HL-60 (cell line): ENCODE data around the gene ETV3.

Experiments used
- DNase-seq, 2 experiments: peaks; one replicate each; pipeline ENCODE4 v3.0.0-alpha.2; 2010 to 2020; ENCODE audit warnings: low read depth in 1 of 2, low spot score in 1 of 2
- H3K27ac ChIP-seq: fragments of 250-450 bp; sonication (Bioruptor Pico); replicated peaks from 2 replicates; pipeline ENCODE4 v1.5.1; 2020; ENCODE audit warnings: mild to moderate bottlenecking, moderate library complexity
- H3K27me3 ChIP-seq: fragments of 250-450 bp; sonication (Bioruptor Pico); 2 replicates; pipeline ENCODE4 v1.5.1; 2021; ENCODE audit warnings: mild to moderate bottlenecking, moderate library complexity; ENCODE audit not compliant: insufficient read depth, poor library complexity, severe bottlenecking
- H3K4me3 ChIP-seq: replicated peaks from 2 replicates; pipeline ENCODE4 v1.5.1; 2011; ENCODE audit warnings: mild to moderate bottlenecking, control low read depth, low read length; ENCODE audit not compliant: insufficient read depth
- CTCF ChIP-seq: IDR thresholded peaks from one replicate; pipeline ENCODE4 v1.5.1; 2011; ENCODE audit warnings: low read length, control low read depth, inconsistent platforms; ENCODE audit not compliant: insufficient read depth
- GABPA ChIP-seq: IDR thresholded peaks from 2 replicates; pipeline ENCODE4 v1.6.1; 2012; ENCODE audit warnings: low read depth
- POLR2AphosphoS5 ChIP-seq: IDR thresholded peaks from 2 replicates; pipeline ENCODE4 v1.6.1; 2012; ENCODE audit warnings: low read depth
- REST ChIP-seq: IDR thresholded peaks from 2 replicates; pipeline ENCODE4 v1.6.1; 2012; ENCODE audit warnings: low read depth; ENCODE audit not compliant: insufficient replicate concordance
- SPI1 ChIP-seq: IDR thresholded peaks from 2 replicates; pipeline ENCODE4 v1.6.1; 2012; ENCODE audit warnings: low read depth, mild to moderate bottlenecking, borderline replicate concordance

The ETV3 gene

GRCh38 chr1:157144509-157144908 lies 6.3 kb upstream of the ETV3 start:
- H3K27me3 ChIP-seq: no peaks in the 10 kb centered on the region
- no peak for DNase-seq
- no peak for TF ChIP-seq CTCF
- no peak for TF ChIP-seq GABPA
- TF ChIP-seq POLR2AphosphoS5: no peak
- TF ChIP-seq REST: no peak
- TF ChIP-seq SPI1: no peak
- H3K27ac ChIP-seq: no peak overlapping the region
- H3K4me3 ChIP-seq: no peak overlapping the region

- no peak overlapping the region for H3K4me3 ChIP-seq
- no peaks in the 10 kb centered on the region for H3K27me3 ChIP-seq
- H3K27ac ChIP-seq: no peak overlapping the region
- no peak for TF ChIP-seq POLR2AphosphoS5
- TF ChIP-seq GABPA: no peak
- no peak for TF ChIP-seq CTCF
- no peak for TF ChIP-seq SPI1
- no peak for TF ChIP-seq REST
- no peak for DNase-seq
These were observed 4.7 kb upstream of the ETV3 start for GRCh38 chr1:157142765-157143423.

GRCh38 chr1:157142201-157142600 lies 4.0 kb upstream of the ETV3 start:
- H3K27me3 ChIP-seq: no peaks in the 10 kb centered on the region
- no peak overlapping the region for H3K4me3 ChIP-seq
- TF ChIP-seq CTCF (no peak), REST (no peak), POLR2AphosphoS5 (no peak), SPI1 (no peak), GABPA (no peak)
- no peak overlapping the region for H3K27ac ChIP-seq
- DNase-seq: no peak
